HFF-Myc (cell line): ENCODE results near the gene THADA.
"Not testable (repeated sequence)": the region's sequence is repeated elsewhere in the genome, so short reads cannot be mapped to it uniquely, and the experiment has no call there.

Source experiments
- DNase-seq: peaks from one replicate; pipeline ENCODE4 v3.0.0-alpha.2; 2011; ENCODE audit warnings: low read depth; ENCODE audit errors: extremely low read depth
- H3K4me3 ChIP-seq: replicated peaks from 2 replicates; pipeline ENCODE4 v1.5.1; 2011; ENCODE audit warnings: low read depth, mild to moderate bottlenecking, control low read depth, low read length
- TF ChIP-seq, protein P1 (sequence below): IDR thresholded peaks from 2 replicates; pipeline ENCODE4 v1.5.1; 2012; ENCODE audit warnings: mild to moderate bottlenecking, low read depth, low read length, control low read depth; ENCODE audit errors: missing control alignments

The THADA gene

GRCh38 chr2:43611987-43612894, 16.4 kb upstream of the THADA start:
- DNase-seq = peak; percentile 77
- H3K4me3 ChIP-seq = no peak overlapping the region
- TF ChIP-seq, protein P1, sequence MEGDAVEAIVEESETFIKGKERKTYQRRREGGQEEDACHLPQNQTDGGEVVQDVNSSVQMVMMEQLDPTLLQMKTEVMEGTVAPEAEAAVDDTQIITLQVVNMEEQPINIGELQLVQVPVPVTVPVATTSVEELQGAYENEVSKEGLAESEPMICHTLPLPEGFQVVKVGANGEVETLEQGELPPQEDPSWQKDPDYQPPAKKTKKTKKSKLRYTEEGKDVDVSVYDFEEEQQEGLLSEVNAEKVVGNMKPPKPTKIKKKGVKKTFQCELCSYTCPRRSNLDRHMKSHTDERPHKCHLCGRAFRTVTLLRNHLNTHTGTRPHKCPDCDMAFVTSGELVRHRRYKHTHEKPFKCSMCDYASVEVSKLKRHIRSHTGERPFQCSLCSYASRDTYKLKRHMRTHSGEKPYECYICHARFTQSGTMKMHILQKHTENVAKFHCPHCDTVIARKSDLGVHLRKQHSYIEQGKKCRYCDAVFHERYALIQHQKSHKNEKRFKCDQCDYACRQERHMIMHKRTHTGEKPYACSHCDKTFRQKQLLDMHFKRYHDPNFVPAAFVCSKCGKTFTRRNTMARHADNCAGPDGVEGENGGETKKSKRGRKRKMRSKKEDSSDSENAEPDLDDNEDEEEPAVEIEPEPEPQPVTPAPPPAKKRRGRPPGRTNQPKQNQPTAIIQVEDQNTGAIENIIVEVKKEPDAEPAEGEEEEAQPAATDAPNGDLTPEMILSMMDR = peak; percentile 90

GRCh38 chr2:43610361-43610760, 14.5 kb upstream of the THADA start:
- no peak overlapping the region for H3K4me3 ChIP-seq
- TF ChIP-seq, protein P1 = no peak
- no peak for DNase-seq

DNA sequence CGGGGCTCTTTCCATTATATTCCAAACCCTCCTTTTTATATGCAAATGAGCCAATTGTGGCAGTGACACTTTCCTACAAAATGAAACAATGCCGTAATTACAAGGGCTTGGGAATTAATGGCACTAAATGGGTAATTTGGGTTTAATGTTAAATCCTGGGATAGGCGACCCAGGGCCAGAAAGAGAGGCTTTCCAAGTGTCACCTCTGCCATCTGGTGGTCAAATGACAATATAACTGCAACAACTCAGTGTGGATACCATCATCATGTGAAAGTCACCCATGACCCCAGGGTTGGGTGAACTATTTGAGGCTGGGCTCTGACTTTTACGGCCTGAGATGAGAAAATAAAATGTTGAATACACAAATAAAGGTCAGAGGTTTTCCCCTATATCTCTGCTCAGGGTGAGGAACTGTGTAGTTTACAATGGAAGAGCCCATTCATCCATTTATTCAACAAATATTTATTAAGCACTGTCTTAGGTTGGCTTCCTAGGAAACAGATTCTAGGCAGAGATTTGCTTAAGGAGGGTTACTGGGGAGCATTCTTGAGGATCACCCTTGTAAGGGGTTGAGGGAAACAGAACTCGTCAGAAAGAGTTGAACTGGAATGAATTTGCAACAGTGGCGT, 13.6 kb upstream of the THADA start:
- H3K4me3 ChIP-seq = no peak overlapping the region
- TF ChIP-seq, protein P1 = peak; percentile 68
- DNase-seq = no peak

DNA sequence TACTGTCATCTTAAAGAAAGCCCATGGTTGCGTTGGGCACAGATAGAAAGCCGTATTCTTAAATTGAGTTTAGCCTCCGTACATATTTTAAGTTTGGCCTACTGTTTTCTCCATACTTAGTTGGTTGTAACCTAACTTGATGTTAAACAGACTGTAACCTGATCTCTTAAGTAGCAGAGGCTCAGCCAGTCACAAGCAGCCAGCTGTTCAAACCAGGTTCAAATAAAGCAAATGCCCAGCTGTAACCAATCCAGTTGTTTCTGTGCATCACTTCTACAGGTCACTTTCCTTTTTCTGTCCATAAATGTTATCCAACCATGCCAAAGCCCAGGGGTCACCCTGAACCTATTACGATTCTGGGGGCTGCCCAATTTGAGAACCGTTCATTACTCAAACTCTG, 10.0 kb upstream of the THADA start:
- TF ChIP-seq, protein P1 = no peak
- no peak overlapping the region for H3K4me3 ChIP-seq
- DNase-seq = no peak

DNA sequence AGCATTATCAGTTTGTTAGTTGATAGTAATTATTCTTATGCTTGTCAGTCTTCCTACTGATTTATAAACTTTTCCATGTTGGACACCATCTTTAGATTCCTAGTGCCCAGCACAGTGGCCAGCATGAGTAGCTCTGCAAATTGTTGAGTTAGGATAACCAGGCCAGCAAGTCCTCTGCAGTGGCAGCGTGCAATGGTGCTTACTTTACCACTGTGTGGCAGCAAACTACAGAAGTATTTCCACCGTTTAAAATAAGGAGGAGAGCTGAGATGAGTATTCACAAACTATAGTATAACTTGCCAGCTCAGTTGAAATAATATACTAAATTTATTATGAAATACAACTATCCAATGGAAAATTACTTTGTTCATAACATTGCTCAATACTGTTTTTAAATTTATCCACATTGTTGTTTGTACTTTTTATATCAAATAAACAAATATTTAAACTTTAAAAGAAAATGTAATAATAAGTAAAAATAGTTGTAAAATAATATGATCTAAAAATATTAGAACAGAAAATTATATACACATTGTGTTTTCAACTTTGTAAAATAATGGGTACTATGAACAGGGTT, 9.3 kb upstream of the THADA start:
- TF ChIP-seq, protein P1 = peak; percentile 60
- DNase-seq = peak; percentile 35
- H3K4me3 ChIP-seq = no peak overlapping the region

DNA sequence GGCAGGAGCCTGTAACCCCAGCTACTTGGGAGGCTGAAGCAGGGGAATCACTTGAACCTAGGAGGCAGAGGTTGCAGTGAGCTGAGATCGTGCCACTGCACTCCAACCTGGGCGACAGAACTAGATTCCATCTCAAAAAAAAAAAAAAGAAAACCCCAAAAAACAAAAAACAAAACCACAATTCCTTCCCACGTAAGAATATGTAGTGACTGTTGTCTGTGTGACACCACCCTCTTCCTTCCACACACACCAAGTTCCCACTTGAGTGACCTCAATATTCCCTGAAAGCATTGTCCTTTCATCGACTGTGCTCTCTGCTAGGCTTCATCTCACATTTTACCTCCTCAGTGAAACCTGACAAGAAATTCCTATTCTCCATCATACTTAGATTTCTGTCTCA, 8.8 kb upstream of the THADA start:
- DNase-seq = no peak
- no peak overlapping the region for H3K4me3 ChIP-seq
- TF ChIP-seq, protein P1 = no peak

DNA sequence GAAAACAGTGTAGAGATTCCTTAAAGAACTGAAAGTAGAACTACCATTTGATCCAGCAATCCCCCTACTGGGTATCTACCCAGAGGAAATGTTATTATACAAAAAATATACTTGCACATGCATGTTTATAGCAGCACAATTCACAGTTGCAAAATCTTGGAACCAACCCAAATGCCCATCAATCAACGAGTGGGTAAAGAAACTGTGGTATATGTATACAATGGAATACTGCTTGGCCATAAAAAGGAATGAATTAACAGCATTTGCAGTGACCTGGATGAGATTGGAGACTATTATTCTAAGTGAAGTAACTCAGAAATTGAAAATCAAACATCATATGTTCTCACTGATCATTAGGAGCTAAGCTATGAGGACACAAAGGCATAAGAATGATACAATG, 4.8 kb upstream of the THADA start:
- not testable (repeated sequence) for DNase-seq, H3K4me3 ChIP-seq
